ENCODE data around the gene RELL2. TPM values are rescaled to one million over a fixed set of nuclear protein-coding genes. Genes with fewer than 3 reads are reported as not detected.

RELL2 gene
- total RNA-seq, 1 experiment from 2014 or later = 9.8 TPM

DNA sequence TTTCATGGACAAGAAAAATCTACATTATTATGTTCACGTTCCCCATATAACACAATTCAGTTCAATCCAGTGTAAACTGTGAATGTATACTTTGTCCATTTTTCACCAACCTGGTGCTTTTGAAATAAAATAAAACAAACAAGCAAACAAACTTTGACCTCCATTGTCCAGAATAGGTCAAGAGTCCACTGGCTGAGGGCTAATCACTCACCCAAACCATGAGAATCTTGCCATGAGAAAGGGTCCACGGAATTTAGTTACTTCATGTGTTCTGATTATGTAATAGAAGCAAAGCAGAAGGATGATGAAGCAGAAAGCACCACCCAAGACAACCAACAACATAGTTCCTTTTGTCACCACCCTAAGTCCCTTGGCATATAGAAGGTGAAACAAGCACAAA, 46.7 kb upstream of the RELL2 start:
- no peak overlapping the region for H2BK12ac ChIP-seq (ENCODE audit: insufficient read length, low read depth, low read length)
- no peak overlapping the region for H3K4me2 ChIP-seq (ENCODE audit: insufficient read depth, insufficient read length, low read length)
- H3K23ac ChIP-seq (ENCODE audit: insufficient read length, low read depth, low read length) = no peak overlapping the region
- no peaks in the 10 kb centered on the region for H3K27me3 ChIP-seq (ENCODE audit: insufficient read depth, low read length)
- H3K23me2 ChIP-seq (ENCODE audit: insufficient read length, low read depth, low read length, poor library complexity, severe bottlenecking) = no peaks in the 10 kb centered on the region
- H4K91ac ChIP-seq (ENCODE audit: insufficient read length, low read depth, low read length) = no peak overlapping the region
- H3K18ac ChIP-seq (ENCODE audit: insufficient read length, low read depth, low read length) = no peak overlapping the region
- H3K4me1 Mint-ChIP-seq = no peaks in the 10 kb centered on the region
- TF ChIP-seq CTCF (conservative IDR thresholded peaks at IDR 0.05) = no peak
- H2AK5ac ChIP-seq (ENCODE audit: insufficient read length, low read length) = no peak overlapping the region
- H3K9me3 Mint-ChIP-seq = no peaks in the 10 kb centered on the region
- H2BK5ac ChIP-seq (ENCODE audit: insufficient read length, low read length) = no peak overlapping the region
- H3T11ph ChIP-seq (ENCODE audit: low read length) = no peak overlapping the region
- H3K27me3 Mint-ChIP-seq (ENCODE audit: low read depth) = no peaks in the 10 kb centered on the region
- H2AFZ ChIP-seq (ENCODE audit: low read length) = no peak overlapping the region
- H3K14ac ChIP-seq (ENCODE audit: insufficient read depth, low read length) = no peak overlapping the region
- H3K36me3 Mint-ChIP-seq (ENCODE audit: insufficient read depth in 1 of 3, low read depth in 3 of 3) = peaks cover 3 to 20% (median 9%) of the 10 kb centered on the region in 3 experiments; a peak in 5 of 7 replicates
- no peak overlapping the region for H3K27ac Mint-ChIP-seq
- no peak overlapping the region for H4K8ac ChIP-seq (replicated peaks; ENCODE audit: insufficient read length, low read depth, low read length)
- DNase-seq = no peak
- no peak overlapping the region for H3K56ac ChIP-seq (ENCODE audit: insufficient read length, low read depth, low read length)
- no peak overlapping the region for H3K9ac ChIP-seq (ENCODE audit: extremely low read depth, insufficient read length, low read length)
- H3K79me2 ChIP-seq (ENCODE audit: insufficient read depth, low read length) = no peaks in the 10 kb centered on the region; the same call in 1 of the 2 replicates
- WGBS (ENCODE audit: extremely low coverage, insufficient read length, low lambda C conversion rate) = no CpG with 5 or more reads among the region's 2 CpGs
- no peak overlapping the region for H2BK15ac ChIP-seq (ENCODE audit: low read depth, low read length)
- H3K4ac ChIP-seq (ENCODE audit: low read depth, low read length) = no peak overlapping the region
- H4K5ac ChIP-seq (ENCODE audit: insufficient read length, low read depth, low read length) = no peak overlapping the region
- no peaks in the 10 kb centered on the region for H3K4me1 ChIP-seq (ENCODE audit: insufficient read depth, low read length)
- H3K4me3 Mint-ChIP-seq = no peak overlapping the region
- no peaks in the 10 kb centered on the region for H4K20me1 ChIP-seq (ENCODE audit: control insufficient read depth, insufficient read depth, insufficient read length)
- H2BK20ac ChIP-seq (ENCODE audit: low read depth, low read length, poor library complexity, severe bottlenecking) = no peak overlapping the region
- no peak overlapping the region for H2BK120ac ChIP-seq (ENCODE audit: low read depth, low read length, poor library complexity, severe bottlenecking)
- H3K27ac ChIP-seq (ENCODE audit: insufficient read length, low read depth, low read length) = no peak overlapping the region
- no peaks in the 10 kb centered on the region for H3K9me3 ChIP-seq (ENCODE audit: control insufficient read depth, low read depth, low read length)
- peaks cover 10% of the 10 kb centered on the region for H3K79me1 ChIP-seq (ENCODE audit: insufficient read depth, low read depth, low read length, poor library complexity, severe bottlenecking)
